Activated naive CD4-positive, alpha-beta T cell treated with anti-CD3 and anti-CD28 coated beads, Interleukin-2, amount 10 ng/mL, durations not matched to agents 7 days and 5 days (primary cell): ENCODE measurements around the gene NPAS1.
"Not testable (repeated sequence)": the region's sequence is repeated elsewhere in the genome, so short reads cannot be mapped to it uniquely, and the experiment has no call there.

Experiments used
- CTCF ChIA-PET: fragments of 350-600 bp; sonication (Branson Sonifier 250); formaldehyde crosslinking; loops from one replicate; lab custom pipeline; 2021; ENCODE audit warnings: antibody characterized with exemption; lab: Charles Lee
- DNase-seq: peaks from one replicate; pipeline ENCODE4 v3.0.0-alpha.2; 2020
- H3K27ac Mint-ChIP-seq: one replicate; pipeline ENCODE4 v1.8.0; 2021; ENCODE audit warnings: mild to moderate bottlenecking, moderate library complexity, mixed read lengths
- H3K27me3 Mint-ChIP-seq: one replicate; pipeline ENCODE4 v1.8.0; 2021; ENCODE audit warnings: mild to moderate bottlenecking, mixed read lengths
- H3K36me3 Mint-ChIP-seq: one replicate; pipeline ENCODE4 v1.8.0; 2021; ENCODE audit warnings: mixed read lengths
- H3K4me1 Mint-ChIP-seq: one replicate; pipeline ENCODE4 v1.8.0; 2021; ENCODE audit warnings: mixed read lengths
- H3K4me3 Mint-ChIP-seq: one replicate; pipeline ENCODE4 v1.8.0; 2021; ENCODE audit warnings: mild to moderate bottlenecking, moderate library complexity, mixed read lengths
- H3K9me3 Mint-ChIP-seq: one replicate; pipeline ENCODE4 v1.8.0; 2021; ENCODE audit warnings: mixed read lengths

The NPAS1 gene

GRCh38 chr19:47075179-47075810, 55.7 kb downstream of the NPAS1 start:
- H3K4me3 Mint-ChIP-seq: no peak overlapping the region
- no peaks in the 10 kb centered on the region for H3K9me3 Mint-ChIP-seq
- H3K27ac Mint-ChIP-seq: peak overlapping the region; percentile 46
- H3K4me1 Mint-ChIP-seq: peaks cover 4% of the 10 kb centered on the region
- no peaks in the 10 kb centered on the region for H3K27me3 Mint-ChIP-seq
- DNase-seq: no peak
- CTCF ChIA-PET: interaction anchor here (1.3 kb wide), 1 partner anchor 47 kb away, joined by 3 read pairs; no protein-coding TSS in a partner anchor
- H3K36me3 Mint-ChIP-seq: peaks cover 51% of the 10 kb centered on the region

GRCh38 chr19:47075941-47076340, 56.3 kb downstream of the NPAS1 start:
- Mint-ChIP-seq H3K9me3 (no peaks in the 10 kb centered on the region), H3K27me3 (no peaks in the 10 kb centered on the region), H3K27ac (no peak overlapping the region), H3K4me1 (peaks cover 4% of the 10 kb centered on the region), H3K4me3 (no peak overlapping the region), H3K36me3 (peaks cover 47% of the 10 kb centered on the region)
- CTCF ChIA-PET: interaction anchor here (1.0 to 1.3 kb wide), 2 partner anchors 47 to 56 kb away, joined by 3 read pairs; no protein-coding TSS in a partner anchor
- no peak for DNase-seq

GRCh38 chr19:47078351-47078750, 58.7 kb downstream of the NPAS1 start:
- not testable (repeated sequence) for H3K4me1 Mint-ChIP-seq, DNase-seq, H3K9me3 Mint-ChIP-seq, H3K4me3 Mint-ChIP-seq, H3K27me3 Mint-ChIP-seq, H3K27ac Mint-ChIP-seq
- CTCF ChIA-PET: interaction anchor here (0.9 to 4.0 kb wide), 5 partner anchors 37 to 52 kb away, joined by 3 to 54 read pairs (median 29); partner anchors contain the start of genes SAE1 and ZC3H4
- peaks cover 46% of the 10 kb centered on the region for H3K36me3 Mint-ChIP-seq

- no peaks in the 10 kb centered on the region for H3K27me3 Mint-ChIP-seq
- no peak for DNase-seq
- H3K4me3 Mint-ChIP-seq: no peak overlapping the region
- peak overlapping the region; percentile 52 for H3K27ac Mint-ChIP-seq
- H3K36me3 Mint-ChIP-seq: peaks cover 50% of the 10 kb centered on the region
- CTCF ChIA-PET: interaction anchor here (0.6 to 4.0 kb wide), 11 partner anchors 11 to 332 kb away, joined by 3 to 54 read pairs (median 8); partner anchors contain the start of genes SAE1 and ZC3H4
- no peaks in the 10 kb centered on the region for H3K9me3 Mint-ChIP-seq
- H3K4me1 Mint-ChIP-seq: no peaks in the 10 kb centered on the region
Observed at GRCh38 chr19:47081095-47081494, 61.5 kb downstream of the NPAS1 start.

- Mint-ChIP-seq H3K9me3 (no peaks in the 10 kb centered on the region), H3K4me1 (no peaks in the 10 kb centered on the region), H3K27ac (no peak overlapping the region), H3K36me3 (peaks cover 47% of the 10 kb centered on the region), H3K4me3 (no peak overlapping the region), H3K27me3 (no peaks in the 10 kb centered on the region)
- CTCF ChIA-PET: interaction anchor here (1.2 to 1.8 kb wide), 3 partner anchors 9 to 69 kb away, joined by 3 to 8 read pairs (median 5); partner anchors contain the start of gene ZC3H4
- DNase-seq: no peak
Observed at GRCh38 chr19:47082493-47082892, 62.9 kb downstream of the NPAS1 start.

GRCh38 chr19:47084879-47085439, 65.3 kb downstream of the NPAS1 start:
- Mint-ChIP-seq H3K4me1 (no peaks in the 10 kb centered on the region), H3K27me3 (no peaks in the 10 kb centered on the region), H3K27ac (no peak overlapping the region), H3K9me3 (no peaks in the 10 kb centered on the region), H3K36me3 (peaks cover 50% of the 10 kb centered on the region), H3K4me3 (no peak overlapping the region)
- no peak for DNase-seq
- CTCF ChIA-PET: no interaction called here

GRCh38 chr19:47086280-47086679, 66.6 kb downstream of the NPAS1 start:
- no peaks in the 10 kb centered on the region for H3K27me3 Mint-ChIP-seq
- CTCF ChIA-PET: interaction anchor here (2.5 kb wide), 1 partner anchor 39 kb away, joined by 7 read pairs; no protein-coding TSS in a partner anchor
- H3K27ac Mint-ChIP-seq: peak overlapping the region; percentile 69
- no peak for DNase-seq
- peaks cover 7% of the 10 kb centered on the region for H3K4me1 Mint-ChIP-seq
- no peaks in the 10 kb centered on the region for H3K9me3 Mint-ChIP-seq
- H3K4me3 Mint-ChIP-seq: no peak overlapping the region
- H3K36me3 Mint-ChIP-seq: peaks cover 56% of the 10 kb centered on the region

GRCh38 chr19:47089767-47090350, 70.2 kb downstream of the NPAS1 start:
- Mint-ChIP-seq H3K36me3 (peaks cover 60% of the 10 kb centered on the region), H3K27ac (no peak overlapping the region), H3K4me1 (peaks cover 37% of the 10 kb centered on the region), H3K4me3 (no peak overlapping the region), H3K27me3 (no peaks in the 10 kb centered on the region), H3K9me3 (no peaks in the 10 kb centered on the region)
- CTCF ChIA-PET: interaction anchor here (0.6 kb wide), 1 partner anchor 50 kb away, joined by 3 read pairs; no protein-coding TSS in a partner anchor
- no peak for DNase-seq

GRCh38 chr19:47093254-47093653, 73.6 kb downstream of the NPAS1 start:
- peak overlapping the region; percentile 93 for H3K27ac Mint-ChIP-seq
- DNase-seq: no peak
- no peaks in the 10 kb centered on the region for H3K9me3 Mint-ChIP-seq
- CTCF ChIA-PET: interaction anchor here (0.6 to 1.1 kb wide), 6 partner anchors 9 to 23 kb away, joined by 3 to 5 read pairs (median 3); no protein-coding TSS in a partner anchor
- no peaks in the 10 kb centered on the region for H3K27me3 Mint-ChIP-seq
- peaks cover 67% of the 10 kb centered on the region for H3K4me1 Mint-ChIP-seq
- H3K36me3 Mint-ChIP-seq: peaks cover 52% of the 10 kb centered on the region
- peak overlapping the region; percentile 31 for H3K4me3 Mint-ChIP-seq

- no peaks in the 10 kb centered on the region for H3K27me3 Mint-ChIP-seq
- CTCF ChIA-PET: interaction anchor here (0.6 to 2.1 kb wide), 7 partner anchors 8 to 24 kb away, joined by 3 to 8 read pairs (median 3); no protein-coding TSS in a partner anchor
Observed at GRCh38 chr19:47093841-47094240, 74.2 kb downstream of the NPAS1 start.

GRCh38 chr19:47094557-47095475, 75.2 kb downstream of the NPAS1 start:
- Mint-ChIP-seq H3K4me3 (peak overlapping the region; percentile 42), H3K36me3 (peaks cover 49% of the 10 kb centered on the region), H3K4me1 (peaks cover 79% of the 10 kb centered on the region), H3K27ac (peak overlapping the region; percentile 93), H3K27me3 (no peaks in the 10 kb centered on the region), H3K9me3 (no peaks in the 10 kb centered on the region)
- DNase-seq: peak; percentile 50
- CTCF ChIA-PET: interaction anchor here (1.2 to 2.1 kb wide), 2 partner anchors 12 to 31 kb away, joined by 5 to 8 read pairs; no protein-coding TSS in a partner anchor

More at GRCh38 chr19:47093841-47094240, 74.2 kb downstream of the NPAS1 start:
- no peak for DNase-seq
- H3K4me1 Mint-ChIP-seq: peaks cover 71% of the 10 kb centered on the region
- H3K36me3 Mint-ChIP-seq: peaks cover 55% of the 10 kb centered on the region
- no peaks in the 10 kb centered on the region for H3K9me3 Mint-ChIP-seq
- peak overlapping the region; percentile 37 for H3K4me3 Mint-ChIP-seq
- H3K27ac Mint-ChIP-seq: peak overlapping the region; percentile 93
